ENCODE measurements around the gene PPP1R9A.

- TF ChIP-seq POLR2A (IDR thresholded peaks at IDR 0.05) (no peak), POLR2AphosphoS5 (IDR thresholded peaks at IDR 0.05) (no peak), EP300 (IDR thresholded peaks at IDR 0.05) (no peak)
- TF ChIP-seq, protein P1, sequence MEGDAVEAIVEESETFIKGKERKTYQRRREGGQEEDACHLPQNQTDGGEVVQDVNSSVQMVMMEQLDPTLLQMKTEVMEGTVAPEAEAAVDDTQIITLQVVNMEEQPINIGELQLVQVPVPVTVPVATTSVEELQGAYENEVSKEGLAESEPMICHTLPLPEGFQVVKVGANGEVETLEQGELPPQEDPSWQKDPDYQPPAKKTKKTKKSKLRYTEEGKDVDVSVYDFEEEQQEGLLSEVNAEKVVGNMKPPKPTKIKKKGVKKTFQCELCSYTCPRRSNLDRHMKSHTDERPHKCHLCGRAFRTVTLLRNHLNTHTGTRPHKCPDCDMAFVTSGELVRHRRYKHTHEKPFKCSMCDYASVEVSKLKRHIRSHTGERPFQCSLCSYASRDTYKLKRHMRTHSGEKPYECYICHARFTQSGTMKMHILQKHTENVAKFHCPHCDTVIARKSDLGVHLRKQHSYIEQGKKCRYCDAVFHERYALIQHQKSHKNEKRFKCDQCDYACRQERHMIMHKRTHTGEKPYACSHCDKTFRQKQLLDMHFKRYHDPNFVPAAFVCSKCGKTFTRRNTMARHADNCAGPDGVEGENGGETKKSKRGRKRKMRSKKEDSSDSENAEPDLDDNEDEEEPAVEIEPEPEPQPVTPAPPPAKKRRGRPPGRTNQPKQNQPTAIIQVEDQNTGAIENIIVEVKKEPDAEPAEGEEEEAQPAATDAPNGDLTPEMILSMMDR (IDR thresholded peaks at IDR 0.05), result no peak
Measured at GRCh38 chr7:95106401-95106800, 199.0 kb downstream of the PPP1R9A start.

All from gastroesophageal sphincter (tissue), 3 donors.